Measurements from ENCODE around the gene DDX28. TPM values are rescaled to one million over a fixed set of nuclear protein-coding genes. Genes with fewer than 3 reads are reported as not detected.
"Not testable (repeated sequence)": the region's sequence is repeated elsewhere in the genome, so short reads cannot be mapped to it uniquely, and the experiment has no call there.

DDX28 gene
- total RNA-seq, 2 experiments from 2014 or later, result 16.6 to 17.3 TPM

DNA sequence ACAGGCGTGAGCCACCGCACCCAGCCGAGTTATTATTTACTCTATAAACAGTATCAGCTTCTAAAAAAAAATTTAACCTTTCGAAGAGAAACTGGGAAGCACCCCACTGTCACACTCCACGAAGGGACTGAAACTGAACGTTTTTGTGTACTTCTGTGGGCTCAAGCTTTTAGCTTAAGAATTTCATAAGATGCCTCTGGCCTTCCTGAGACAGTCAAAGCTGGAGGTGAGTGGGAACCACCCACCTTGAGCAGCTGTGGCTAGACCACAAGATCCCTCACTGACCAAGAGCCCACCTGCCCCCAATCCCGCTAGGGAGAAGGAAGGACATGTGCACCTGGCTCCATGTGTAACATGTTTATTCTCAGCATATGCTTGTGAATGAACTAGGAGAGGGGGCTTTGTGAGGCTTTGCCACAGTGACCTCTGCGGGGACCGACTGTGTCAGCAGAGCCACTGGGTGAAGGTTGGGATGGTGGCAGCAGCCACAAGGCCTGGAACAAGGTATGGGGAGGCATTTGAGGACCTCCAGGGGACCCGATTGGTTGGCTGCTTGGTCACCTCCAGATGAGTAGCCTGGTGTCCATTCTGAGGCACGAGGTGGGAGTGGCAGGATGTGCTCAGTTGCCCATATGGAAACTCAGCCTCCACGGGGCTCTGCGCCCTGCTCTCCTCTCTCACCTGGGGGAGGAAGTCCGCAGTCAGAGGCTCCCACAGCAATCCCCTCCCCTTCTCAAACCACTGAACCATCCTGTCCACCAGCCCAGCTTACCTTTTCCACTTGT, 47.5 kb downstream of the DDX28 start:
- Mint-ChIP-seq H3K4me1 (ENCODE audit: low read depth) (no peaks in the 10 kb centered on the region), H3K36me3 (ENCODE audit: low read depth) (no peaks in the 10 kb centered on the region), H3K27me3 (no peaks in the 10 kb centered on the region), H3K4me3 (no peak overlapping the region), H3K27ac (no peak overlapping the region), H3K9me3 (no peaks in the 10 kb centered on the region)
- intact Hi-C loops (cut with micrococcal nuclease), result no loop called here
- no peak for ATAC-seq
- no peak for DNase-seq
- TF ChIP-seq CTCF (IDR thresholded peaks at IDR 0.05), result no peak
- ChIA-PET POLR2A (no interaction called here), CTCF (no interaction called here)

DNA sequence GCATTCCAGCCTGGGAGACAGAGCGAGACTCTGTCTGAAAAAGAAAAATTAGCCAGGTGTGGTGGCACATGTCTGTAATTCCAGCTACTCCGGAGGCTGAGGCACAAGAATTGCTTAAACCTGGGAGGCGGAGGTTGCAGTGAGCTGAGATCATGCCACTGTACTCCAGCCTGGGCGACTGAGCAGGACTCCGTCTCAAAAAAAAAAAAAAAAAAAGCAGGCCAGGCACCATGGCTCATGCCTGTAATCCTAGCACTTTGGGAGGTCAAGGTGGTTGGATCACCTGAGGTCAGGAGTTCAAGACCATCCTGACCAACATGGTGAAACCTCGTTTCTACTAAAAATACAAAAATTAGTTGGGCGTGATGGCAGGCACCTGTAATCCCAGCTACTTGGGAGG, 50.7 kb downstream of the DDX28 start:
- POLR2A ChIA-PET; DNase-seq; intact Hi-C loops (cut with micrococcal nuclease); ATAC-seq; H3K4me1 Mint-ChIP-seq (ENCODE audit: low read depth); H3K27ac Mint-ChIP-seq; H3K27me3 Mint-ChIP-seq; H3K9me3 Mint-ChIP-seq; H3K4me3 Mint-ChIP-seq; H3K36me3 Mint-ChIP-seq (ENCODE audit: low read depth); CTCF ChIA-PET: not testable (repeated sequence)

DNA sequence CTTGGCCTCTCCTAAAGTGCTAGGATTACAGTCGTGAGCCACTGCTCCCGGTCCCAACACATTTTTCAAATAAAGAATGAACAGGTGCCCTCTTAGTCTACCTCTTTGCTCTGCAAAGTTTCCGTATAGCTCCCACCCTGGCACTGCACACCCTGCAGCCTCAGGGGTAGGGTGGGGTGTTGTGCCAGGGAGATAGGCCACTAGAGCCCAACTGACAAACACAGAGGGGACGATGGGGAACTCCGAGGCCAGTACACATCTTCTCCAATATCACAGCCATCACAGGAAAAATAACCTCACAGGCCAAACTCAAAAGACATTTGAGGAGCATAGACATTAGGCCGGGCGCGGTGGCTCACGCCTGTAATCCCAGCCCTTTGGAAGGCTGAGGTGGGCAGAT, 51.9 kb downstream of the DDX28 start:
- H3K27ac Mint-ChIP-seq, result no peak overlapping the region
- H3K27me3 Mint-ChIP-seq, result no peaks in the 10 kb centered on the region
- CTCF ChIA-PET, result no interaction called here
- POLR2A ChIA-PET, result interaction anchor here (1.3 kb wide), 1 partner anchor 17 kb away, joined by 3 read pairs; no protein-coding TSS in a partner anchor
- ATAC-seq (no peak), DNase-seq (no peak)
- intact Hi-C loops (cut with micrococcal nuclease), result no loop called here
- no peak overlapping the region for H3K4me3 Mint-ChIP-seq
- H3K36me3 Mint-ChIP-seq (ENCODE audit: low read depth), result peaks cover 1% of the 10 kb centered on the region
- no peaks in the 10 kb centered on the region for H3K9me3 Mint-ChIP-seq
- no peak for TF ChIP-seq CTCF (IDR thresholded peaks at IDR 0.05)
- H3K4me1 Mint-ChIP-seq (ENCODE audit: low read depth), result peaks cover 18% of the 10 kb centered on the region

Other genes starting within 250 kb of the DDX28 start
- gene RANBP10, start 216.7 kb downstream of the DDX28 start, total RNA-seq, result 10 to 100 TPM; 15.9 to 18.9 TPM
- under 1 TPM; 0.40 to 0.47 TPM for gene TSNAXIP1, start 216.3 kb downstream of the DDX28 start, total RNA-seq
- gene THAP11, start 180.9 kb downstream of the DDX28 start, total RNA-seq, result 10 to 100 TPM; 40.6 to 40.7 TPM
- 100 to 1,000 TPM; 152 to 157 TPM for gene NUTF2, start 176.3 kb downstream of the DDX28 start, total RNA-seq
- 10 to 100 TPM; 40.4 to 42.2 TPM for gene CENPT, start 175.5 kb downstream of the DDX28 start, total RNA-seq
- gene EDC4, start 150.2 kb downstream of the DDX28 start, total RNA-seq, result 10 to 100 TPM; 78.7 to 90.9 TPM
- gene NRN1L, start 138.3 kb downstream of the DDX28 start, total RNA-seq, result under 1 TPM in 1 of 2 experiments, not detected in 1; 0.83 TPM
- 1 to 10 TPM; 8.4 to 8.5 TPM for gene PSKH1, start 130.0 kb downstream of the DDX28 start, total RNA-seq
- gene CTRL, start 91.4 kb downstream of the DDX28 start, total RNA-seq, result 1 to 10 TPM; 3.8 to 3.9 TPM
- gene PSMB10, start 86.4 kb downstream of the DDX28 start, total RNA-seq, result 100 to 1,000 TPM; 205 to 206 TPM
- 10 to 100 TPM; 10.6 to 14.3 TPM for gene LCAT, start 79.1 kb downstream of the DDX28 start, total RNA-seq
- 10 to 100 TPM; 32.5 to 38.0 TPM for gene SLC12A4, start 54.6 kb downstream of the DDX28 start, total RNA-seq
- under 1 TPM; 0.16 to 0.25 TPM for gene DPEP3, start 42.7 kb downstream of the DDX28 start, total RNA-seq
- 1 to 10 TPM; 2.9 TPM for gene DPEP2, start 23.7 kb downstream of the DDX28 start, total RNA-seq
- gene DPEP2NB, start 7.3 kb downstream of the DDX28 start, total RNA-seq, result not detected
- 10 to 100 TPM; 34.2 to 35.1 TPM for gene DUS2, start 52 bp upstream of the DDX28 start, total RNA-seq
- gene NFATC3, start 62.1 kb upstream of the DDX28 start, total RNA-seq, result 100 to 1,000 TPM; 102 to 104 TPM
- under 1 TPM; 0.65 to 0.77 TPM for gene ESRP2, start 212.9 kb upstream of the DDX28 start, total RNA-seq
- gene PLA2G15, start 222.1 kb upstream of the DDX28 start, total RNA-seq, result 1 to 10 TPM; 6.7 to 6.8 TPM
- gene SLC7A6, start 241.3 kb upstream of the DDX28 start, total RNA-seq, result 10 to 100 TPM; 73.8 to 76.9 TPM